ENCODE measurements around the gene SLC22A3.

SLC22A3 gene

GRCh38 chr6:160427312-160428068 is 79.3 kb downstream of the SLC22A3 start:
- no peak for TF ChIP-seq ZNF274 (IDR thresholded peaks at IDR 0.05; ENCODE audit: low read depth, low read length)
- no peak overlapping the region for H3K4me3 ChIP-seq (ENCODE audit: low read length)

GRCh38 chr6:160428069-160428430 is 79.9 kb downstream of the SLC22A3 start:
- TF ChIP-seq ZNF274 (IDR thresholded peaks at IDR 0.05; ENCODE audit: low read depth, low read length) = no peak

GRCh38 chr6:160428818-160429619 is 80.8 kb downstream of the SLC22A3 start:
- H3K4me3 ChIP-seq (ENCODE audit: low read length) = no peak overlapping the region
- TF ChIP-seq ZNF274 (IDR thresholded peaks at IDR 0.05; ENCODE audit: low read depth, low read length) = no peak

More at GRCh38 chr6:160428069-160428430, 79.9 kb downstream of the SLC22A3 start:
- no peak overlapping the region for H3K4me3 ChIP-seq (ENCODE audit: low read length)

- TF ChIP-seq ZNF274 (IDR thresholded peaks at IDR 0.05; ENCODE audit: low read depth, low read length) = no peak
- H3K4me3 ChIP-seq (ENCODE audit: low read length) = no peak overlapping the region
Measured at GRCh38 chr6:160429620-160429895, 81.4 kb downstream of the SLC22A3 start.

- H3K4me3 ChIP-seq (ENCODE audit: low read length) = no peak overlapping the region
- no peak for TF ChIP-seq ZNF274 (IDR thresholded peaks at IDR 0.05; ENCODE audit: low read depth, low read length)
Measured at GRCh38 chr6:160430203-160430602, 82.0 kb downstream of the SLC22A3 start.

GRCh38 chr6:160430751-160431150 is 82.6 kb downstream of the SLC22A3 start:
- no peak for TF ChIP-seq ZNF274 (IDR thresholded peaks at IDR 0.05; ENCODE audit: low read depth, low read length)

GRCh38 chr6:160431226-160431625 is 83.0 kb downstream of the SLC22A3 start:
- no peak overlapping the region for H3K4me3 ChIP-seq (ENCODE audit: low read length)
- no peak for TF ChIP-seq ZNF274 (IDR thresholded peaks at IDR 0.05; ENCODE audit: low read depth, low read length)

More at GRCh38 chr6:160430751-160431150, 82.6 kb downstream of the SLC22A3 start:
- no peak overlapping the region for H3K4me3 ChIP-seq (ENCODE audit: low read length)

GRCh38 chr6:160431791-160432404 is 83.7 kb downstream of the SLC22A3 start:
- no peak for TF ChIP-seq ZNF274 (IDR thresholded peaks at IDR 0.05; ENCODE audit: low read depth, low read length)
- H3K4me3 ChIP-seq (ENCODE audit: low read length) = no peak overlapping the region

GRCh38 chr6:160435935-160436334 is 87.8 kb downstream of the SLC22A3 start:
- no peak for TF ChIP-seq ZNF274 (IDR thresholded peaks at IDR 0.05; ENCODE audit: low read depth, low read length)
- no peak overlapping the region for H3K4me3 ChIP-seq (ENCODE audit: low read length)

- H3K4me3 ChIP-seq (ENCODE audit: low read length) = no peak overlapping the region
- no peak for TF ChIP-seq ZNF274 (IDR thresholded peaks at IDR 0.05; ENCODE audit: low read depth, low read length)
Measured at GRCh38 chr6:160437154-160437553, 89.0 kb downstream of the SLC22A3 start.

- no peak overlapping the region for H3K4me3 ChIP-seq (ENCODE audit: low read length)
- no peak for TF ChIP-seq ZNF274 (IDR thresholded peaks at IDR 0.05; ENCODE audit: low read depth, low read length)
Measured at GRCh38 chr6:160437775-160438174, 89.6 kb downstream of the SLC22A3 start.

GRCh38 chr6:160438481-160438880 is 90.3 kb downstream of the SLC22A3 start:
- H3K4me3 ChIP-seq (ENCODE audit: low read length) = no peak overlapping the region
- no peak for TF ChIP-seq ZNF274 (IDR thresholded peaks at IDR 0.05; ENCODE audit: low read depth, low read length)

- H3K4me3 ChIP-seq (ENCODE audit: low read length) = no peak overlapping the region
- no peak for TF ChIP-seq ZNF274 (IDR thresholded peaks at IDR 0.05; ENCODE audit: low read depth, low read length)
Measured at GRCh38 chr6:160439751-160440150, 91.6 kb downstream of the SLC22A3 start.

- no peak for TF ChIP-seq ZNF274 (IDR thresholded peaks at IDR 0.05; ENCODE audit: low read depth, low read length)
- no peak overlapping the region for H3K4me3 ChIP-seq (ENCODE audit: low read length)
Measured at GRCh38 chr6:160442151-160442550, 94.0 kb downstream of the SLC22A3 start.

GRCh38 chr6:160445130-160445529 is 97.0 kb downstream of the SLC22A3 start:
- H3K4me3 ChIP-seq (ENCODE audit: low read length) = no peak overlapping the region
- TF ChIP-seq ZNF274 (IDR thresholded peaks at IDR 0.05; ENCODE audit: low read depth, low read length) = no peak

All from GM08714 (cell line).